AG09319 (cell line): Measurements from ENCODE around the gene SMPDL3A.

Experiments used
- DNase-seq: peaks from one replicate; pipeline ENCODE4 v3.0.0-alpha.2; 2010; ENCODE audit warnings: low read depth; ENCODE audit errors: extremely low read depth
- TF ChIP-seq, protein P1 (sequence below): IDR thresholded peaks from 2 replicates; pipeline ENCODE4 v1.5.1; 2011; ENCODE audit warnings: low read depth, mild to moderate bottlenecking, inconsistent platforms, low read length, moderate library complexity

The SMPDL3A gene

DNA sequence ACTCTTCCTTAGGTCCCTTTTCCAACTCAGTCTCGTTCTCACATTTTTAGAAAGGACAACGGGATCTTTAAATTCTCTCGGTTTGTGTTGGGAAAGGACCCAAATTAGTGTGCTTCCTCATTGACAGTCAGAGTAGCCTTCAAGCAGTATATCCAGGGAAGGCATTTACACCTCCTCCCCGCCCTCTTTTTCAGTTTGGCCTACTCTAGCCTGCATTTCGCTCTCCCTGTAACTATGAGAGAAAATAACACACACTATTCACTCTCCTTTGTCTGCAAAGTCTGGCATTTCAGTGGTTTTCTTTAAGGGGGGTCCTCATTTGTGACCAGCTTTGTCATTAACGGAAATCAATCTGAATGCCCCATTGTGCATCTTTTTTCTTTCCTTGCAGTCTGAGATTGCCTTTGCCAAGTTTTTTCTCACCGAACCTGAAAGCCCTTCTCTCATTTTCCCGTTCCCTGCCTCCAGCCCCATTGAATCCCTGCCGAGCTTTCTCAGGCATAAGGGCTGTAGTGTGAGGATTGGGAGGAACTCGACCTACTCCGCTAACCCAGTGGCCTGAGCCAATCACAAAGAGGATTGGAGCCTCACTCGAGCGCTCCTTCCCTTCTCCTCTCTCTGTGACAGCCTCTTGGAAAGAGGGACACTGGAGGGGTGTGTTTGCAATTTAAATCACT lies 9.9 kb upstream of the SMPDL3A start:
- DNase-seq = no peak

DNA sequence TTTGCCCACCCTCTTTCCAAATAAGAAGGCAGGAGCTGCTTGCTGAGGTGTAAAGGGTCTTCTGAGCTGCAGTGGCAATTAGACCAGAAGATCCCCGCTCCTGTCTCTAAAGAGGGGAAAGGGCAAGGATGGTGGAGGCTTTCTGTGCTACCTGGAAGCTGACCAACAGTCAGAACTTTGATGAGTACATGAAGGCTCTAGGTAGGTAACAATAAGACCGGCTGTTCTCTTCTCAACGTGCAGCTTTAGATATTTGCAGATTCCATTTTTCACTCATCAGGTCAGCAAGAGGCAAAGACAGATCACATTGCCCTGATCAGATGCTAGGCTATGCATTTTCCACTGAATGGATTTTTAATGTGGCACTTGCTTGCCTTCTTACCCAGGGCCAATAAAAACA lies 9.4 kb upstream of the SMPDL3A start, which contains the start of gene FABP7:
FABP7 (plus strand) TSS at position 50 of the 400 bp plus-strand sequence; CDS start at position 129, 79 bp downstream.
- TF ChIP-seq, protein P1, sequence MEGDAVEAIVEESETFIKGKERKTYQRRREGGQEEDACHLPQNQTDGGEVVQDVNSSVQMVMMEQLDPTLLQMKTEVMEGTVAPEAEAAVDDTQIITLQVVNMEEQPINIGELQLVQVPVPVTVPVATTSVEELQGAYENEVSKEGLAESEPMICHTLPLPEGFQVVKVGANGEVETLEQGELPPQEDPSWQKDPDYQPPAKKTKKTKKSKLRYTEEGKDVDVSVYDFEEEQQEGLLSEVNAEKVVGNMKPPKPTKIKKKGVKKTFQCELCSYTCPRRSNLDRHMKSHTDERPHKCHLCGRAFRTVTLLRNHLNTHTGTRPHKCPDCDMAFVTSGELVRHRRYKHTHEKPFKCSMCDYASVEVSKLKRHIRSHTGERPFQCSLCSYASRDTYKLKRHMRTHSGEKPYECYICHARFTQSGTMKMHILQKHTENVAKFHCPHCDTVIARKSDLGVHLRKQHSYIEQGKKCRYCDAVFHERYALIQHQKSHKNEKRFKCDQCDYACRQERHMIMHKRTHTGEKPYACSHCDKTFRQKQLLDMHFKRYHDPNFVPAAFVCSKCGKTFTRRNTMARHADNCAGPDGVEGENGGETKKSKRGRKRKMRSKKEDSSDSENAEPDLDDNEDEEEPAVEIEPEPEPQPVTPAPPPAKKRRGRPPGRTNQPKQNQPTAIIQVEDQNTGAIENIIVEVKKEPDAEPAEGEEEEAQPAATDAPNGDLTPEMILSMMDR = no peak
- no peak for DNase-seq

More for the DNA sequence above, 9.9 kb upstream of the SMPDL3A start:
- TF ChIP-seq, protein P1 = no peak

DNA sequence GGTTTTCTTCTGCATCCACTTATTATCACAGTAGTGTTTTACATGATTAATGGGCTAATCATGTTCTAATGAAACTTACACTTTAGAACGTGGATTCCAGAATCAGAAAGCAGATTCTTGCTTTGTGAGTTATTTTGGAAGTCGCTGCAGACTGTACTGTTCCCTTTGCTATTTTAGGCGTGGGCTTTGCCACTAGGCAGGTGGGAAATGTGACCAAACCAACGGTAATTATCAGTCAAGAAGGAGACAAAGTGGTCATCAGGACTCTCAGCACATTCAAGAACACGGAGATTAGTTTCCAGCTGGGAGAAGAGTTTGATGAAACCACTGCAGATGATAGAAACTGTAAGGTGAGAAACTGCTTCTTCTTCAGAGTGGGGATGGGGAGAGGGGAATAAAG lies 8.9 kb upstream of the SMPDL3A start:
- TF ChIP-seq, protein P1 = no peak
- no peak for DNase-seq

DNA sequence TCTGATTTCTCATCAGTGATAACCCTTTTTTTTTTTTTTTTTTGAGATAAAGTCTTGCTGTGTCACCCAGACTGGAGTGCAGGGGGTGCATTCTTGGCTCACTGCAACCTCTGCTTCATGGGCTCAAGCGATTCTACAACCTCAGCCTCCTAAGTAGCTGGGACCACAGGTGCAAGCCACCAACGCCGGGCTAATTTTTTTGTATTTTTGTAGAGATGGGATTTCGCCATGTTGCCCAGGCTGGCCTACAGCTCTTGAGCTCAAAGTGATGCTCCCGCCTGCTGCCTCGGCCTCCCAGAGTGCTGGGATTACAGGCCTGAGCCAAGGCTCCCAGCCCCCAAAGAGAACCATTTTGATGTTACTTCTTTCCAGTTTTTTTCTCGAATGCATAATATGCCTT lies 7.3 kb upstream of the SMPDL3A start:
- no peak for DNase-seq
- TF ChIP-seq, protein P1 = no peak

DNA sequence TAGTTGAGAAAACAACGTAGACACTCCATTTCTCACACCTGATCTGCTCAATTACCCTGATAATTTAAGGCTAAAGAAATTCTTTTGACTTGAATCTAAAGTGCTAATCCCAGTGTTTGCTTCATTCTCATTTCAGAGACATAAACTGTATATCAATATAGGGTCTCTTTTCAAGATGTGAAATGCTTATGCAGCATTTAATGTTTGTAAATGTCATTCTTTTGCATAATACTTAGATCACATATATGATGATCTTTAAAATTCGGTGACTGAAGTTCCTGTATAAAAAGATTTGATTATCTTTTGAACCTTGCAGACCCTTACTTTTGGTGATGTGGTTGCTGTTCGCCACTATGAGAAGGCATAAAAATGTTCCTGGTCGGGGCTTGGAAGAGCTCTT lies 5.7 kb upstream of the SMPDL3A start:
- TF ChIP-seq, protein P1 = no peak
- no peak for DNase-seq

DNA sequence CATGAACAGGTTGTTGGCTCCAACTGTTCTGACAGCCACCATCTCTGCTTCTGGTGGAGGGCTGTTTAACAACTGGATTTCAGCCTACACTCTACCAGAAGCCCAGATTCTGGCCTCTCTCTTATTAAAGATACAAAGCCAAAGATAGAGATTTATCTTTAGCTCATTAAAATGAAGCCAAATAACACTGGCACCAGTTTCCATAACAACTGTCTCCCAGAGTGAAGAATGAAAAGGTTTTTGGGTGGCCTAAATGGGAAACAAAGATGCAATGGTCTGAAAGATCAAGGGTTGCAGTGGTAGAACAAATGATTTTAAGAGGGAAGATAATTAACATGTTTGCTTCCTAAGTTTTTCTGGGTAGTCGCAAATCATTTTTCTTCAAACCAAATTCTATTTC lies 3.2 kb upstream of the SMPDL3A start:
- no peak for DNase-seq
- TF ChIP-seq, protein P1 = no peak

DNA sequence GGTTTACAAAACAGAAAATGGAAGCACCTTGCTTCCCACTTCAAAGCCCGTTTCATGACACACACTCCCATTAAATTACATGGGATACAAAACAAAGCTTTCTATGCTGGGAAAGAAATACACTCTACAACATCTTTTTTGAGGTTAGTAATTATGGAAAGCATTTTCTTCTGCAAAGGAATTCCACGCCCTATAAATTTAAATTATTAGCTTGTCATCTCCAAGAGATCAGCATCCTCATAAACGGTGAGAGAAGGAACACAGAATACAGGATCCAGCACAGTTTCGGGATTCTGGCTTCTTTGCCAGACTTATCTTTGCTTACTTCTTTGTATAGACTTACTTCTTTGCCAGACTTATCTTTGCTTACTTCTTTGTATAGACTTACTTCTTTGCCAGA lies 1.3 kb upstream of the SMPDL3A start:
- TF ChIP-seq, protein P1 = no peak
- no peak for DNase-seq
